Activated T-helper 2 cell treated with anti-CD3 and anti-CD28 coated beads, Interferon-gamma antibody, Interleukin-2, Interleukin-4, amounts not matched to agents 10 μg/mL and 5 μg/mL and 100 μg/mL, durations not matched to agents 14 hours and 24 hours and 36 hours (primary cell): ENCODE data around the gene CISD2. TPM values are rescaled to one million over a fixed set of nuclear protein-coding genes. Genes with fewer than 3 reads are reported as not detected.

Experiments
- DNase-seq: peaks from one replicate; pipeline ENCODE4 v3.0.0; 2021; ENCODE audit warnings: low spot score
- H3K27ac Mint-ChIP-seq: one replicate; pipeline ENCODE4 v1.8.0; 2021; ENCODE audit warnings: mixed read lengths
- H3K27me3 Mint-ChIP-seq: one replicate; pipeline ENCODE4 v1.8.0; 2021; ENCODE audit warnings: low read depth, mixed read lengths
- H3K36me3 Mint-ChIP-seq: one replicate; pipeline ENCODE4 v1.8.0; 2021; ENCODE audit warnings: low read depth, mixed read lengths
- H3K4me1 Mint-ChIP-seq: one replicate; pipeline ENCODE4 v1.8.0; 2021; ENCODE audit warnings: low read depth, mixed read lengths
- H3K4me3 Mint-ChIP-seq: one replicate; pipeline ENCODE4 v1.8.0; 2021; ENCODE audit warnings: low read depth, mild to moderate bottlenecking, moderate library complexity, mixed read lengths
- H3K9me3 Mint-ChIP-seq: one replicate; pipeline ENCODE4 v1.8.0; 2021; ENCODE audit warnings: mixed read lengths
- intact Hi-C: fragments of 100-400 bp; cut with micrococcal nuclease; formaldehyde crosslinking; loops from one replicate; pipeline ENCODE4 v1.15.1; 2023
- total RNA-seq: library from RNA; stranded (reverse); gene quantifications from 2 replicates; pipeline ENCODE4 v1.2.3, GENCODE V29; 2022

The CISD2 gene
- total RNA-seq, 1 donor from 2014 or later = 51.4 TPM

DNA sequence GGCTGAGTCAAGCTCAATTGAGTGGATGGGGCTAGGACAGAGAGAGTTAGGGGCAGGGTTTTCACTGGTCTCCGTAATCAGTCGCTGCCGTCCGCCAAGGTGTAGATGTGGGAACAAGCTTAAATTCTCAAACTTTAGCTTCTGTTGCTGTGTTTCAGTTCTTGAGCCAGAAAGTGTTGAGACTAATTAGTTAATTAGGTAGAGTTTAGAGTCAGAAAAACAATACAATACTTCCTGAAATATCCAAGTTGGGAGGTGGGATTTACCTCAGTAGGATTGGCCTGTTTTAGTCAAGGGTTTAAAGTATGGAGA, 40.3 kb upstream of the CISD2 start:
- Mint-ChIP-seq H3K4me3 (no peak overlapping the region), H3K27ac (no peak overlapping the region), H3K4me1 (peaks cover 31% of the 10 kb centered on the region), H3K27me3 (no peaks in the 10 kb centered on the region), H3K36me3 (peaks cover 8% of the 10 kb centered on the region), H3K9me3 (no peaks in the 10 kb centered on the region)
- no peak for DNase-seq
- intact Hi-C loops = loop anchor here (1.0 to 5.0 kb wide), 9 partner anchors 9 to 396 kb away; partner anchors contain the start of genes CISD2 and SLC9B2

DNA sequence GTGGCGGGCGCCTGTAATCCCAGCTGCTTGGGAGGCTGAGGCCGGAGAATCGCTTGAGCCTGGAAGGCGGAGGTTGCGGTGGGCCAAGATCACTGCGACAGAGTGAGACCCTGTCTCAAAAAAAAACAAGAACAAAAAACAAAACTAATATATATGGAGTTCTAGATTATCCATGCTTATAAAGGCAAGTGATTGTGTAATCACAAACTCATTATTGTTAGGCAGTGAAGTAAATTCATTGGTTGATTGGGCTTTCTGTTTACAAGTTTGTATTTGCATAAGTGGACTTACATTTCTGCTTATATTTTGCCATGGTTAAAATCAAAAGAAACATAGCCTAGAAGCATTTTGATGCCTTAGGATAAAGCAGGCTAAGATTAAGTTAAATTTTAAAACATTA, 39.0 kb upstream of the CISD2 start:
- Mint-ChIP-seq H3K36me3 (peaks cover 8% of the 10 kb centered on the region), H3K27me3 (no peaks in the 10 kb centered on the region), H3K4me1 (peaks cover 30% of the 10 kb centered on the region), H3K4me3 (no peak overlapping the region), H3K9me3 (no peaks in the 10 kb centered on the region), H3K27ac (no peak overlapping the region)
- intact Hi-C loops = loop anchor here (2.0 to 5.0 kb wide), 5 partner anchors 203 to 398 kb away; no protein-coding TSS in a partner anchor
- no peak for DNase-seq

- intact Hi-C loops = no loop called here
- DNase-seq = no peak
- Mint-ChIP-seq H3K9me3 (no peaks in the 10 kb centered on the region), H3K4me1 (peaks cover 37% of the 10 kb centered on the region), H3K4me3 (no peak overlapping the region), H3K27me3 (no peaks in the 10 kb centered on the region), H3K36me3 (peaks cover 8% of the 10 kb centered on the region), H3K27ac (peak overlapping the region; percentile 30)
These were observed 36.7 kb upstream of the CISD2 start for GRCh38 chr4:102832105-102832504.

GRCh38 chr4:102832667-102833066, 36.1 kb upstream of the CISD2 start:
- peaks cover 37% of the 10 kb centered on the region for H3K4me1 Mint-ChIP-seq
- DNase-seq = no peak
- no peak overlapping the region for H3K4me3 Mint-ChIP-seq
- H3K27me3 Mint-ChIP-seq = no peaks in the 10 kb centered on the region
- H3K36me3 Mint-ChIP-seq = peaks cover 8% of the 10 kb centered on the region
- H3K9me3 Mint-ChIP-seq = no peaks in the 10 kb centered on the region
- no peak overlapping the region for H3K27ac Mint-ChIP-seq
- intact Hi-C loops = no loop called here

DNA sequence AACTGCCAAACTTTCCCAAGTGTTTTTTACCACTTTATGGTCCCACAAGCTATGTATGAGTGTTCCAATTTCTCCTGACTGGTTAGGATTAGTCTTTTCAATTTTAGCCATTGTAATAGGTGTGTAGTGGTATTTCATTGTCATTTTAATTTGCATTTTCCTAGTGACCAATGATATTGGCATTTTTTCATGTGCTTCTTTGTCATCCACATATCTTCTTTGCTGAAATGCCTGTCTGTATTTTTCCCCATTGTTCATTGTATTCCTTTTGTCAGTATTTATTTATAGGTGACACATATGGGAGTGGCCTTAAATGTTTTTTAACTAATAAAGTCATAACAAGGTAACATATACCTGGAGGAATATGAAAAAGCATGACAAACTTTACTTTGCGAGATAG, 32.2 kb upstream of the CISD2 start:
- Mint-ChIP-seq H3K4me1 (peaks cover 30% of the 10 kb centered on the region), H3K9me3 (peaks cover 4% of the 10 kb centered on the region), H3K27me3 (no peaks in the 10 kb centered on the region), H3K27ac (no peak overlapping the region), H3K36me3 (peaks cover 20% of the 10 kb centered on the region), H3K4me3 (no peak overlapping the region)
- intact Hi-C loops = no loop called here
- DNase-seq = no peak

- Mint-ChIP-seq H3K9me3 (peaks cover 14% of the 10 kb centered on the region), H3K36me3 (peaks cover 34% of the 10 kb centered on the region), H3K27ac (no peak overlapping the region), H3K27me3 (no peaks in the 10 kb centered on the region), H3K4me1 (peaks cover 13% of the 10 kb centered on the region), H3K4me3 (no peak overlapping the region)
- DNase-seq = no peak
- intact Hi-C loops = loop anchor here (2.0 kb wide), 1 partner anchor 22 kb away; no protein-coding TSS in a partner anchor
These were observed 26.4 kb upstream of the CISD2 start for GRCh38 chr4:102842367-102842766.

DNA sequence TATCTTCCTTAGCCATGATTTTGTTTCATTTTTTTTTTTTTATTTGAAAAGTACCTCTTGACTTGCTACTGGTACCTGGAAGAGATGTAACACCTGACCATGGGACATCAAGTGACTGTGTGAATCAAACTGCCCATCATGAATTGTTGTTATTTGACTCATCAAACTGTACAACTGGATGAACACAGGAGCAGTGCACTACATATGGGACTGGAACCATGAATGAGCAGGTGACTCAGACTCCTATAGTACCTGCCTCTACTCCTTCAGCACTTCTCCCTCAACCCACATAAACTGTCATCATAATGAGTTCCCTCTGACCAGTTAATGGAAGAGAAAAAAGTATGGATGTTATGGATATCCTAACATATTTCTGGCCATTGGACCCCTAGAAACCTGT, 25.5 kb upstream of the CISD2 start:
- no peak overlapping the region for H3K27ac Mint-ChIP-seq
- no peak for DNase-seq
- no peaks in the 10 kb centered on the region for H3K27me3 Mint-ChIP-seq
- no peak overlapping the region for H3K4me3 Mint-ChIP-seq
- intact Hi-C loops = loop anchor here (2.0 kb wide), 1 partner anchor 22 kb away; no protein-coding TSS in a partner anchor
- H3K9me3 Mint-ChIP-seq = peaks cover 14% of the 10 kb centered on the region
- H3K4me1 Mint-ChIP-seq = peaks cover 11% of the 10 kb centered on the region
- peaks cover 34% of the 10 kb centered on the region for H3K36me3 Mint-ChIP-seq

- Mint-ChIP-seq H3K4me3 (no peak overlapping the region), H3K36me3 (peaks cover 34% of the 10 kb centered on the region), H3K9me3 (peaks cover 14% of the 10 kb centered on the region), H3K27ac (no peak overlapping the region), H3K4me1 (peaks cover 7% of the 10 kb centered on the region), H3K27me3 (no peaks in the 10 kb centered on the region)
- intact Hi-C loops = loop anchor here (2.0 kb wide), 1 partner anchor 21 kb away; no protein-coding TSS in a partner anchor
- DNase-seq = no peak
These were observed 24.9 kb upstream of the CISD2 start for GRCh38 chr4:102843938-102844337.

- intact Hi-C loops = no loop called here
- Mint-ChIP-seq H3K27me3 (no peaks in the 10 kb centered on the region), H3K4me3 (no peak overlapping the region)
These were observed 21.1 kb upstream of the CISD2 start for GRCh38 chr4:102847687-102848086.

DNA sequence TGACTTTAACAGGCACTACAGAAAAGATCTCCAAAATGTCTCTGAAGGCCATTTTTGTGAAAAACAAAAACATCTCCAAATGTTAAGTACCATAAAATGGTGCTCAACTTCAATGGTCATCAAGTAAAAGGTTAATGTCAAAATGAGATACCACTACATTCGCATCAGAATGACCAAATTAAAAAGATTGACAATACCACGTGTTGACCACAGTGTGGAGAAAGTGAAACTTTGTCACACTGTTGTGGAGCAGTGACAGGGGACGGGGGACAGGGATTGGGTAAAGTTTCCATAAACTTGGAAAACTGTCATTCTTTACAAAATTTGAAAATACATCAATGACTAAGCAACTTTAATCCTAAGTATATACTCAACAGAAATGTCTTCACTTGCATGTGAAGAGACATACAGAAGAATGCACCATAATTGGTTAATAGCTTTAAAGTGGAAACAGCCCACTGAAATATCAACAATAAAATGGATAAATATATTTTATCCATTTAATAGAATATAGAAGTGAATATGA, 19.1 kb upstream of the CISD2 start:
- Mint-ChIP-seq H3K4me1 (peaks cover 7% of the 10 kb centered on the region), H3K4me3 (no peak overlapping the region), H3K27me3 (no peaks in the 10 kb centered on the region), H3K36me3 (peaks cover 19% of the 10 kb centered on the region), H3K9me3 (no peaks in the 10 kb centered on the region), H3K27ac (no peak overlapping the region)
- DNase-seq = no peak
- intact Hi-C loops = no loop called here

More at GRCh38 chr4:102847687-102848086, 21.1 kb upstream of the CISD2 start:
- DNase-seq = no peak
- Mint-ChIP-seq H3K36me3 (peaks cover 18% of the 10 kb centered on the region), H3K4me1 (peaks cover 9% of the 10 kb centered on the region), H3K9me3 (no peaks in the 10 kb centered on the region), H3K27ac (no peak overlapping the region)

GRCh38 chr4:102850370-102850769, 18.4 kb upstream of the CISD2 start:
- H3K4me3 Mint-ChIP-seq = no peak overlapping the region
- no peak overlapping the region for H3K27ac Mint-ChIP-seq

GRCh38 chr4:102858828-102859464, 9.8 kb upstream of the CISD2 start:
- Mint-ChIP-seq H3K27ac (no peak overlapping the region), H3K27me3 (no peaks in the 10 kb centered on the region), H3K9me3 (peaks cover 46% of the 10 kb centered on the region), H3K4me1 (peaks cover 6% of the 10 kb centered on the region), H3K4me3 (no peak overlapping the region), H3K36me3 (peaks cover 63% of the 10 kb centered on the region)
- no peak for DNase-seq
- intact Hi-C loops = no loop called here

More at GRCh38 chr4:102850370-102850769, 18.4 kb upstream of the CISD2 start:
- intact Hi-C loops = no loop called here
- peaks cover 7% of the 10 kb centered on the region for H3K4me1 Mint-ChIP-seq
- H3K9me3 Mint-ChIP-seq = no peaks in the 10 kb centered on the region
- H3K27me3 Mint-ChIP-seq = no peaks in the 10 kb centered on the region
- peaks cover 22% of the 10 kb centered on the region for H3K36me3 Mint-ChIP-seq
- DNase-seq = no peak

DNA sequence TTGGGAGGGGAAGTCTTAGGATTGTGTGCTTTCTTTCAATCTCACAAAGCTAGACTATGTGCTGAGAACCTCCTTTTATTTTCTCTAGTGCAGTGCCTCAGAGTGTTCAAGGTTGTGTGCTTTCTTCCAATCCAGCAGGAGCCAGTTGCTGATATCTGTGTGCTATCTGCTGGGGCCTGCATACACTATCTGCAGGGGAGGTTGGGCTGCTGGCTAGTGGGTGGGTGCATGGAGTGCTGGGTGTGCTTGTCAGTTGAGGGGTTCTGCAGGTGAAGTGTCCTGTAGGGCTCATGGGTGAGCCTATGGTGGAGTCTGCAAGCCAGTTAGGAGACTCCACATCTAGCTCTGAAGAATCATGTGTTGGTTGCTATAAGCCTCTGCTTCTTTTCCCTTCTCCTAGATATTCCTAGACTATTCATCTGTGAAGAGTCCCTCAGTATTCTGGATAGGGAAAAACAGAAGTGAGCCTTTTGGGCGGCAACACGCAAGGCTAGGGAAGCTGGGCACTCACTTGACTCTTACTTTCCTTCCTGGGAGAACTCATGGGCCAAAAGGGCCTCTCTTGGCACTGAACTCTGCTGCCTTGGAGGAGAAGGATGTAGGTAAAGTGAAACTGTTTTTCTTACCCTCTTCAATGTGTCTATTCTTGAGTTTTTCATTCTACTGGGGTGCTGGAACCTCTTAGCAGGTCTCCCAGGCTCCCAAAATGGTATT, 8.0 kb upstream of the CISD2 start:
- intact Hi-C loops = no loop called here
- DNase-seq = no peak
- H3K4me1 Mint-ChIP-seq = peaks cover 25% of the 10 kb centered on the region
- H3K9me3 Mint-ChIP-seq = peaks cover 46% of the 10 kb centered on the region
- H3K4me3 Mint-ChIP-seq = no peak overlapping the region
- H3K36me3 Mint-ChIP-seq = peaks cover 65% of the 10 kb centered on the region
- H3K27ac Mint-ChIP-seq = no peak overlapping the region
- H3K27me3 Mint-ChIP-seq = no peaks in the 10 kb centered on the region
